Activated CD8-positive, alpha-beta T cell treated with anti-CD3 and anti-CD28 coated beads for 36 hours (primary cell): ENCODE results near the gene CDK19. TPM values are rescaled to one million over a fixed set of nuclear protein-coding genes. Genes with fewer than 3 reads are reported as not detected.
"Not testable (repeated sequence)": the region's sequence is repeated elsewhere in the genome, so short reads cannot be mapped to it uniquely, and the experiment has no call there.

Source experiments
- ATAC-seq: fragments of 200-7000 bp; cut with Tn5 transposase; one replicate; pipeline ENCODE4 v1.10.0; 2021; ENCODE audit warnings: mild to moderate bottlenecking, moderate library complexity
- CTCF ChIA-PET: fragments of 350-600 bp; sonication (Branson Sonifier 250); formaldehyde crosslinking; loops from one replicate; lab custom pipeline; 2021; ENCODE audit warnings: antibody characterized with exemption; lab: Charles Lee
- POLR2A ChIA-PET: fragments of 350-600 bp; sonication (Branson Sonifier 250); formaldehyde crosslinking; loops from one replicate; lab custom pipeline; 2021; ENCODE audit warnings: antibody characterized with exemption; lab: Charles Lee
- DNase-seq: peaks from one replicate; pipeline ENCODE4 v3.0.0-alpha.2; 2020
- H3K27ac Mint-ChIP-seq: one replicate; pipeline ENCODE4 v1.8.0; 2021; ENCODE audit warnings: mild to moderate bottlenecking, mixed read lengths
- H3K27me3 Mint-ChIP-seq: one replicate; pipeline ENCODE4 v1.8.0; 2021; ENCODE audit warnings: mixed read lengths
- H3K36me3 Mint-ChIP-seq: one replicate; pipeline ENCODE4 v1.8.0; 2021; ENCODE audit warnings: low read depth, mixed read lengths
- H3K4me1 Mint-ChIP-seq: one replicate; pipeline ENCODE4 v1.8.0; 2021; ENCODE audit warnings: low read depth, mixed read lengths
- H3K4me3 Mint-ChIP-seq: one replicate; pipeline ENCODE4 v1.8.0; 2021; ENCODE audit warnings: mild to moderate bottlenecking, moderate library complexity, mixed read lengths
- H3K9me3 Mint-ChIP-seq: one replicate; pipeline ENCODE4 v1.8.0; 2021; ENCODE audit warnings: mixed read lengths
- intact Hi-C: fragments of 100-400 bp; cut with micrococcal nuclease; formaldehyde crosslinking; loops from one replicate; pipeline ENCODE4 v1.10.0; 2022
- total RNA-seq, 2 experiments: library from RNA; stranded (reverse); gene quantifications; one replicate each; pipeline ENCODE4 v1.2.3, GENCODE V29; 2021
- TF ChIP-seq, protein P1 (sequence below): fragments of 200-600 bp; IDR thresholded peaks from one replicate; pipeline ENCODE4 v1.8.0; 2022; ENCODE audit warnings: antibody characterized with exemption, mild to moderate bottlenecking

The CDK19 gene
- total RNA-seq, 2 experiments from 2014 or later, result 11.8 to 13.1 TPM

DNA sequence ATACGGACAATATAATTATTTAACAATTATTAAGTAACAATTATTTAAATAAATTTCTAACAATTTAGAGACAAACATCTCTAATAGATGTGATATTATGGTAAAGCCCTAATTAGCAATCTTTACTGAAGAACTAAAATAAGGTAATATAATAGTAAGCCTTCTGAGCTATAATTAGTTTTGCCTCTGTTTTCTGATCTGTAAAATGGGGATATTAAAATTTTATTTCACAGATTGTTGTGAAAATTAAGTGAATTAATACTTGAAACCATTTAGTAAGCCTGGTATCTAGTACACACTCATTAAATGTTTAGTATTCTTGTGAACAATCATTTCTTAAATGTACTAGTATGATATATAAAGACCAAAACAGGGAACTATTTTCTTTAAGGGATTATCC lies 70.3 kb downstream of the CDK19 start:
- Mint-ChIP-seq H3K27ac (no peak overlapping the region), H3K4me3 (no peak overlapping the region), H3K36me3 (peaks cover 33% of the 10 kb centered on the region), H3K9me3 (peaks cover 21% of the 10 kb centered on the region), H3K4me1 (no peaks in the 10 kb centered on the region), H3K27me3 (no peaks in the 10 kb centered on the region)
- POLR2A ChIA-PET, result no interaction called here
- TF ChIP-seq, protein P1, sequence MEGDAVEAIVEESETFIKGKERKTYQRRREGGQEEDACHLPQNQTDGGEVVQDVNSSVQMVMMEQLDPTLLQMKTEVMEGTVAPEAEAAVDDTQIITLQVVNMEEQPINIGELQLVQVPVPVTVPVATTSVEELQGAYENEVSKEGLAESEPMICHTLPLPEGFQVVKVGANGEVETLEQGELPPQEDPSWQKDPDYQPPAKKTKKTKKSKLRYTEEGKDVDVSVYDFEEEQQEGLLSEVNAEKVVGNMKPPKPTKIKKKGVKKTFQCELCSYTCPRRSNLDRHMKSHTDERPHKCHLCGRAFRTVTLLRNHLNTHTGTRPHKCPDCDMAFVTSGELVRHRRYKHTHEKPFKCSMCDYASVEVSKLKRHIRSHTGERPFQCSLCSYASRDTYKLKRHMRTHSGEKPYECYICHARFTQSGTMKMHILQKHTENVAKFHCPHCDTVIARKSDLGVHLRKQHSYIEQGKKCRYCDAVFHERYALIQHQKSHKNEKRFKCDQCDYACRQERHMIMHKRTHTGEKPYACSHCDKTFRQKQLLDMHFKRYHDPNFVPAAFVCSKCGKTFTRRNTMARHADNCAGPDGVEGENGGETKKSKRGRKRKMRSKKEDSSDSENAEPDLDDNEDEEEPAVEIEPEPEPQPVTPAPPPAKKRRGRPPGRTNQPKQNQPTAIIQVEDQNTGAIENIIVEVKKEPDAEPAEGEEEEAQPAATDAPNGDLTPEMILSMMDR, result no peak
- no peak for ATAC-seq
- CTCF ChIA-PET, result no interaction called here
- intact Hi-C loops, result no loop called here
- DNase-seq, result no peak

DNA sequence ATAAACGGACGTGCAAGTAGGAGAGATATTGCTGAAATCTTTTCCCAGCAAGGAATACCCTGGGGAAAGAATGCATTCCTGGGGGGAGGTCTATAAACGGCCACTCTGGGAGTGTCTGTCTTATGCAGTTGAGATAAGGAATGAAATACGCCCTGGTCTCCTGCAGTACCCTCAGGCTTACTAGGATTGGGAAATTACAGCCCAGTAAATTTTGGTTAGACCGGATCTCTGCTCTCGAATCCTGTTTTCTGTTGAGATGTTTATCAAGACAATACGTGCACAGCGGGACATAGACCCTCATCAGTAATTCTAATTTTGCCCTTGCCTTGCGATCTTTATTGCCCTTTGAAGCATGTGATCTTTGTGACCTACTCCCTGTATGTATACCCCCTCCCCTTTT lies 72.7 kb downstream of the CDK19 start:
- Mint-ChIP-seq H3K36me3 (peaks cover 33% of the 10 kb centered on the region), H3K9me3 (peaks cover 21% of the 10 kb centered on the region)
- H3K4me3 Mint-ChIP-seq, H3K4me1 Mint-ChIP-seq, H3K27me3 Mint-ChIP-seq, ATAC-seq, intact Hi-C loops, POLR2A ChIA-PET, DNase-seq, H3K27ac Mint-ChIP-seq, CTCF ChIA-PET: not testable (repeated sequence)

DNA sequence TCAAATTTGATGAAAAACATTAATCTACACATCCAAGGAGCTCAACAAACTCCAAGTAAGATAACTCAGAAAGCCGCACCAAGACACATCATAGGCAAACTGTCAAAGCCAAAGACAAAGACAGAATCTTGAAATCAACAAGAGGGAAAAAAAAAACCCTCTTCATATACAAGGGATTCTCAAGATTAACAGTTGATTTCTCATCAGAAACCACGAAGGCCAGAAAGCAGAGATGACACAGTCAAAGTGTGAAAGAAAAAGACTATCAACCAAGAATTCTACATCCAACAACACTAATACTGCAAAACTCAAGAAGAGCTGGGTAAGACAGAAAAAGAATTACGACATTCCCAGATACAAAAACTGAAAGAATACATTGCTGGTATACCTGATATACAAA lies 73.8 kb downstream of the CDK19 start:
- H3K4me3 Mint-ChIP-seq, result no peak overlapping the region
- intact Hi-C loops, result no loop called here
- no peaks in the 10 kb centered on the region for H3K27me3 Mint-ChIP-seq
- H3K9me3 Mint-ChIP-seq, result peaks cover 21% of the 10 kb centered on the region
- DNase-seq, result no peak
- H3K4me1 Mint-ChIP-seq, result no peaks in the 10 kb centered on the region
- ChIA-PET POLR2A (interaction anchor here (1.3 kb wide), 1 partner anchor 133 kb away, joined by 4 read pairs; the partner anchor contains the start of gene AMD1), CTCF (interaction anchor here (0.9 kb wide), 1 partner anchor 54 kb away, joined by 3 read pairs; no protein-coding TSS in a partner anchor)
- H3K27ac Mint-ChIP-seq, result no peak overlapping the region
- TF ChIP-seq, protein P1, result no peak
- H3K36me3 Mint-ChIP-seq, result peaks cover 33% of the 10 kb centered on the region
- ATAC-seq, result no peak

DNA sequence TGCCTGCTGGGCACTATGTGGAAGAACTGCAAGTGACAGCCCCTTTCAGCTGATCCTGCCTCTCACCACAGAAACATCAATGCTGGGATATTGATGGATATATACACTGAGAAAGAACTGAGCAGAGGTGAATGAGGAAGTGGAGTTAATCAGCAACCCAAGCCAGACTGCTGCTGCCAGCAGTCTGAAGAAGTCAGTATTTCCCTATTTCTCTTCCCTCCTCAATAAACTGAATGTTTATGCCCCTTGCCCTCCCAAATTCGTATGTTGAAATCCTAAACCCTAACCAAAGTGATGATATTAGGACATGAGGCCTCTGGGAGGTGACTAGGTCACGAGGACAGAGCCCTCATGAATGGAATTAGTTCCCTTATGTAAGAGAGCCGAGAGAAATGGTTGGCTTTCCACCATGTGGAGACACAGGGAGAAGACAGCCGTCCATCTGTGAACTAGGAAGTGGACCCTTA lies 76.3 kb downstream of the CDK19 start:
- Mint-ChIP-seq H3K9me3 (peaks cover 21% of the 10 kb centered on the region), H3K4me1 (no peaks in the 10 kb centered on the region), H3K27ac (no peak overlapping the region), H3K4me3 (no peak overlapping the region), H3K36me3 (peaks cover 31% of the 10 kb centered on the region), H3K27me3 (no peaks in the 10 kb centered on the region)
- POLR2A ChIA-PET, result no interaction called here
- CTCF ChIA-PET, result no interaction called here
- TF ChIP-seq, protein P1, result no peak
- intact Hi-C loops, result no loop called here
- no peak for ATAC-seq
- no peak for DNase-seq

DNA sequence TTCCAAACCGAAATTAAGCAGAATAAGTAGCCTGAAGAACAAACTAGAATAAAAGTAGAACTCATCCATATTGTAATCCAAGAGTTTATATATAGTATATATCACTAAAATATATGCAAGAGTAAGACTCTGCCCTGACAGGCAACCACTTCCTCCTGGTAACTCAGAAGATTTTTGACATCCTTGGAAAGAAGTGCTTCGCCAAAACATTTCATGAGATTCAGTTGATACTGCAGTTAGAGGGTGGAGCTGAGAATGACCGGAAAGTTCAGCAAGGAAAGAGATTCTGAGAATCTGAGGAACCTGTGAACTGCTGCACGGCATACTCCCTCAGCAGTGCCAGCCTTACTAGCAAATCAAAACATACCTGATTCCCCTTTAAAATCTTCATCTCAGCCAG lies 79.6 kb downstream of the CDK19 start:
- ATAC-seq (no peak), DNase-seq (no peak)
- POLR2A ChIA-PET, result interaction anchor here (0.7 kb wide), 1 partner anchor 282 kb away, joined by 4 read pairs; no protein-coding TSS in a partner anchor
- Mint-ChIP-seq H3K27ac (no peak overlapping the region), H3K9me3 (peaks cover 1% of the 10 kb centered on the region), H3K4me1 (no peaks in the 10 kb centered on the region), H3K4me3 (no peak overlapping the region), H3K36me3 (peaks cover 8% of the 10 kb centered on the region), H3K27me3 (no peaks in the 10 kb centered on the region)
- TF ChIP-seq, protein P1, result no peak
- CTCF ChIA-PET, result interaction anchor here (1.0 kb wide), 1 partner anchor 11 kb away, joined by 3 read pairs; no protein-coding TSS in a partner anchor
- intact Hi-C loops, result no loop called here
